HFFc6 (cell line): Measurements from ENCODE around the gene ALPL. TPM values are rescaled to one million over a fixed set of nuclear protein-coding genes. Genes with fewer than 3 reads are reported as not detected.

ENCODE experiments used
- DNase-seq: peaks from one replicate; pipeline ENCODE4 v3.0.0-alpha.2; 2018
- H3K27ac Mint-ChIP-seq: 2 replicates; pipeline ENCODE4 v1.8.0; 2020; ENCODE audit warnings: mild to moderate bottlenecking, mixed read lengths
- H3K27me3 Mint-ChIP-seq: 2 replicates; pipeline ENCODE4 v1.8.0; 2021; ENCODE audit warnings: mild to moderate bottlenecking, moderate library complexity, mixed read lengths; ENCODE audit not compliant: insufficient read depth
- H3K36me3 Mint-ChIP-seq: 2 replicates; pipeline ENCODE4 v1.8.0; 2021; ENCODE audit warnings: low read depth, mixed read lengths
- H3K4me1 Mint-ChIP-seq: 2 replicates; pipeline ENCODE4 v1.8.0; 2020; ENCODE audit warnings: low read depth, mixed read lengths
- H3K4me3 Mint-ChIP-seq: 2 replicates; pipeline ENCODE4 v1.8.0; 2020; ENCODE audit warnings: mild to moderate bottlenecking, moderate library complexity, mixed read lengths
- H3K9me3 Mint-ChIP-seq: 2 replicates; pipeline ENCODE4 v1.8.0; 2020; ENCODE audit warnings: mild to moderate bottlenecking, mixed read lengths
- total RNA-seq, 6 experiments: library from RNA; stranded (reverse); fragmentation: NEBNext Ultra II Directional; extraction: Animal tissue kit (Norgen Biotek cat#: 25700); gene quantifications; 2 replicates in 1 of 6; 3 replicates in 5 of 6; pipeline ENCODE4 v1.2.3, GENCODE V29; 2021
- TF ChIP-seq, protein P1 (sequence below): fragments of 200-600 bp; sonication (generic); IDR thresholded peaks from 2 replicates; pipeline ENCODE4 v1.5.0; 2021; ENCODE audit warnings: antibody characterized with exemption, mild to moderate bottlenecking

ALPL gene
- total RNA-seq, 6 experiments from 2014 or later = 0.19 to 0.21 TPM; not detected in 4

DNA sequence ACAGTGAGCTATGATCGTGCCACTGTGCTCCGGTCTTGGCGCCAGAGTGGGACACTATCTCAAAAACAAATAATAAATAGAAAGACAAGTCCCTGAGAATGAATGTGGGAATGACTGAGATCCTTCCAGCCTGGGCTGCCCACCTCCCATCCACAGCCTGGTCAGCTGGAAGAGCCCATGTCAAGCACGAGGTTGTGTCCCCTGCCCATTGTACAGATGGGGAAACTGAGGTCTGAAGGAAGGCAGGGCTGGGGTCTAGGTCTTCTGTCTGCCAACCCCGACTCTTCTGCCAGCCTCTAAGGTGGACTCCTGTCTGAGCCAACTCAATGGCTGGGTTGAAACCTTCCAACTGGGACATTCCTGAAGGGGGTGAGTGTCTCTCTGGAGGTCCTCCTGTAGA, 80.4 kb downstream of the ALPL start:
- peaks cover 30% of the 10 kb centered on the region for H3K27me3 Mint-ChIP-seq
- TF ChIP-seq, protein P1, sequence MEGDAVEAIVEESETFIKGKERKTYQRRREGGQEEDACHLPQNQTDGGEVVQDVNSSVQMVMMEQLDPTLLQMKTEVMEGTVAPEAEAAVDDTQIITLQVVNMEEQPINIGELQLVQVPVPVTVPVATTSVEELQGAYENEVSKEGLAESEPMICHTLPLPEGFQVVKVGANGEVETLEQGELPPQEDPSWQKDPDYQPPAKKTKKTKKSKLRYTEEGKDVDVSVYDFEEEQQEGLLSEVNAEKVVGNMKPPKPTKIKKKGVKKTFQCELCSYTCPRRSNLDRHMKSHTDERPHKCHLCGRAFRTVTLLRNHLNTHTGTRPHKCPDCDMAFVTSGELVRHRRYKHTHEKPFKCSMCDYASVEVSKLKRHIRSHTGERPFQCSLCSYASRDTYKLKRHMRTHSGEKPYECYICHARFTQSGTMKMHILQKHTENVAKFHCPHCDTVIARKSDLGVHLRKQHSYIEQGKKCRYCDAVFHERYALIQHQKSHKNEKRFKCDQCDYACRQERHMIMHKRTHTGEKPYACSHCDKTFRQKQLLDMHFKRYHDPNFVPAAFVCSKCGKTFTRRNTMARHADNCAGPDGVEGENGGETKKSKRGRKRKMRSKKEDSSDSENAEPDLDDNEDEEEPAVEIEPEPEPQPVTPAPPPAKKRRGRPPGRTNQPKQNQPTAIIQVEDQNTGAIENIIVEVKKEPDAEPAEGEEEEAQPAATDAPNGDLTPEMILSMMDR = no peak
- no peaks in the 10 kb centered on the region for H3K9me3 Mint-ChIP-seq
- H3K36me3 Mint-ChIP-seq = no peaks in the 10 kb centered on the region
- H3K4me1 Mint-ChIP-seq = peaks cover 16% of the 10 kb centered on the region
- H3K27ac Mint-ChIP-seq = no peak overlapping the region
- DNase-seq = no peak
- no peak overlapping the region for H3K4me3 Mint-ChIP-seq

DNA sequence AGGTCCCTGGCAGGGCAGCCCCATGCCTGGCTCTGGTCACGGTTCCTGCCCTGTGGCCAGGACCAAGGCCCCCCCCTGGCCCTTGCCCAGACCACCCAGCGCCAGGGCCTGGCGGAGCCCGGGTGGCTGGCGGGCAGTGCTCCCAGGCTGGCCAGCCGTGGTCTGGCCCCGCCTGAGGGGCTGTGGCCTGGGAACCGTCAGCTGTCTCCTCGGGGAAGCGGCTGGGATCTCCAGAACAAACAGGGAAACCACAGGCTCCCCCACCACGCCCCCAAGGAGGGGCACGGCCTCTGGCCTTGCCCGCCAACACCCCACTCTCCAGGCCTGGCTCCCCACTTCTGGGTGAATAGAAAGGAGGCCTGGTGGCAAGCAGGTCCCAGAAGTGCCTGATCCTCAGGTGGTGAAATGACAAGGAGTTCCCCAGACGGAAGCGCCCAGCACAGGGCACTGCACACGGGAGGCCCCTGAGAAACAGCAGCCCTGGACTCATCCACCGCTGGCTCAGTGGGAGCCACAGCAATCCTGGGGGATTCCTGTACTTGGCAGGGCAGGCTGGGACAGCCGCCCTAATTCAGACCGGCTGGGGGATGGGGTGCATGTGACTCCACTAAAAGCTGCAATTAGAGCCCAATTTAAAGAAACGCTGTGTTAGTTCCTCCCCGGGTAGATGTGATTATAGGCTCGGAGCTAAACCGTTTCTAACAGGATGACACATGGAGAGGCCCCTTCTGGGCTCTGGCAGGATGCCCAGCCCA, 81.1 kb downstream of the ALPL start:
- H3K4me3 Mint-ChIP-seq = no peak overlapping the region
- H3K9me3 Mint-ChIP-seq = no peaks in the 10 kb centered on the region
- H3K27ac Mint-ChIP-seq = no peak overlapping the region
- no peak for DNase-seq
- H3K27me3 Mint-ChIP-seq = peaks cover 29% of the 10 kb centered on the region
- no peaks in the 10 kb centered on the region for H3K36me3 Mint-ChIP-seq
- H3K4me1 Mint-ChIP-seq = peaks cover 11% of the 10 kb centered on the region
- TF ChIP-seq, protein P1 = no peak

DNA sequence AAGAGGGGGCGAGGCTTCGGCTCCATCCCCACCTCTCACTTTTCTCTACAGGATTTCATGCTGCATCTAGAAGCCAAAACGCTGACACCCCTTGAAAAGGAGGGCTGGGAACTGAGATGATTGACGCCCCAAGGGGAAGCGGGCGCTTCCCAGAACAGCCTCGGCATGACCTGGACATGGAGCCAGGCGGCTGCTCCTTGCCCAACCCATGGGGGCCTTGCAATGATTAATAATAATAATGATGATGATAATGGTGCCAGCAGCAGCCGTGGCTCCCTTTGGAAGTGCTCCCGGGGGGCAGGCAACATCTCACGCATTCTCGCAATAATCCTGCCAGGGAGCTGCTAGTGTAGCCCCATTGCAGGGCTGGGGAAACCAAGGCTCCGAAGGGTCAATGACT, 81.7 kb downstream of the ALPL start:
- Mint-ChIP-seq H3K27me3 (peaks cover 29% of the 10 kb centered on the region), H3K9me3 (no peaks in the 10 kb centered on the region), H3K4me3 (no peak overlapping the region), H3K36me3 (no peaks in the 10 kb centered on the region), H3K27ac (no peak overlapping the region), H3K4me1 (peaks cover 11% of the 10 kb centered on the region)
- no peak for DNase-seq
- TF ChIP-seq, protein P1 = no peak

DNA sequence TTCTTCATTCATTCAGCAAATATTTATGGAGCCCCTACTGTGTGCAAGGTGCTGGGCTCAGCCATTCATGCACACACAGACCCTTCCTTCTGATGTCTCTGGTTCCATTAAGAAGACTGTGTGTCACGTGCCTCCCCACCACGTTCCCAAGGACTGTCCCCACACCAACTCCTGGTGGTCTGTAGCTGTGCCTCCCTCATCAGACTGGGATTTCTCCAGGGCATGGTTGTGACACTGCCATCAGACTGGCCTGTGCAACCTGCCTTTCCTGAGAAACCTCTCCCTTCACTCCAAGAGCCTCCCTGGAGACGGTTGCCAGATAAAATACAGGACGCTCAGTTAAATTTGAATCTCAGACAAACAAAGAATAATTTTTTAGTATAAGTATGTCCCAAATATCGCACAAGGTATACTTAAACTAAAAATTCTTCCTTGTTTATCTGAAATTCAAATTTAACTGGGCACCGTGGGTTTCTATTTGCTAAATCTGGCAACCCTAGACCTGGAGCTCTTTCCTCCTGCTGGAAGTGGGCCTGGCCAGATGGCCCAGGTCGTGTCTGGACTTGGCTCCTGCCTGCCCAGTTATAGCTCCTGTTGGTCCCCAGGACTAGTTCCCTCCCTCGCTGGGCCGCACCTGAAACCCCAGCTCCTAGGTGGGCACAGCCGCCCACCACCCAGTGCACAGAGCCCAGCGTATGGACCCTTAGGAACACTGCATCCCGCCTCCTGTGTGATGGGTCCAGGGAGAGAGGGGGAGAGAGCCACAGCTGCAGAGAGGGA, 83.1 kb downstream of the ALPL start:
- Mint-ChIP-seq H3K4me3 (no peak overlapping the region), H3K36me3 (no peaks in the 10 kb centered on the region), H3K4me1 (peaks cover under 1% of the 10 kb centered on the region; the same call in 1 of the 2 replicates), H3K27ac (no peak overlapping the region), H3K9me3 (no peaks in the 10 kb centered on the region), H3K27me3 (peaks cover 33% of the 10 kb centered on the region)
- DNase-seq = no peak
- TF ChIP-seq, protein P1 = no peak

DNA sequence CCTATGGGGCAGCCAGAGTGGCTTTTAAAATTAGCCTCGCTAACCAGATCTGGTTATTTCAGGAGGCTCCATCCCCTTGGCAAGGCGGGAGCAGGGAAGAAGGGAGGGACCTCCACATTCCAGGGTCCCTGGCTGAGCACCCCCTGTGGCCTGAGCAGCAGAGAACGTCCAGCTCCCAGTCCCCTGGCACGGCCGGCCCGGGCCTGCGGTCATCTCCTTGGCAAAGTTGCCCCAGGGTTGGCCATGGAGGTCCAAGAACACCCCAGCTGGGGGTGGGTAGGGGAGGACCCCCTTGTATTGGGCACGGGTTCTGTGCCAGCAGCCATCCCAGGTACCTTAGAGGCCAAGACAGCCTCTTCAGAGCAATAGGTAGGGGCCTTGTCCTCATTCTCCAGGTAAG, 84.0 kb downstream of the ALPL start:
- TF ChIP-seq, protein P1 = no peak
- no peaks in the 10 kb centered on the region for H3K9me3 Mint-ChIP-seq
- no peaks in the 10 kb centered on the region for H3K4me1 Mint-ChIP-seq
- peaks cover 33% of the 10 kb centered on the region for H3K27me3 Mint-ChIP-seq
- no peak overlapping the region for H3K4me3 Mint-ChIP-seq
- no peaks in the 10 kb centered on the region for H3K36me3 Mint-ChIP-seq
- DNase-seq = no peak
- no peak overlapping the region for H3K27ac Mint-ChIP-seq
